Superior temporal gyrus (tissue), 1 donor: ENCODE data around the gene THAP6.
"Not testable (repeated sequence)": the region's sequence is repeated elsewhere in the genome, so short reads cannot be mapped to it uniquely, and the experiment has no call there.

ENCODE experiments used
- DNase-seq: peaks from one replicate; pipeline ENCODE4 v3.0.0-alpha.2; 2016; ENCODE audit errors: extremely low spot score

Gene THAP6

GRCh38 chr4:75525086-75525485 is 10.8 kb downstream of the THAP6 start:
- DNase-seq = no peak

GRCh38 chr4:75525910-75526309 is 11.6 kb downstream of the THAP6 start:
- no peak for DNase-seq

GRCh38 chr4:75527482-75527881 is 13.2 kb downstream of the THAP6 start:
- no peak for DNase-seq

GRCh38 chr4:75530556-75531322 is 16.5 kb downstream of the THAP6 start:
- DNase-seq = no peak

GRCh38 chr4:75531536-75532143 is 17.4 kb downstream of the THAP6 start:
- DNase-seq = not testable (repeated sequence)

- DNase-seq = not testable (repeated sequence)
These were observed 19.1 kb downstream of the THAP6 start for GRCh38 chr4:75533339-75533887.

GRCh38 chr4:75533926-75534325 is 19.7 kb downstream of the THAP6 start:
- not testable (repeated sequence) for DNase-seq

- DNase-seq = not testable (repeated sequence)
These were observed 23.0 kb downstream of the THAP6 start for GRCh38 chr4:75537308-75537707.

GRCh38 chr4:75542824-75543223 is 28.6 kb downstream of the THAP6 start:
- no peak for DNase-seq

- DNase-seq = not testable (repeated sequence)
These were observed 29.9 kb downstream of the THAP6 start for GRCh38 chr4:75544220-75544619.

GRCh38 chr4:75544870-75545269 is 30.6 kb downstream of the THAP6 start:
- DNase-seq = no peak

GRCh38 chr4:75545526-75545925 is 31.3 kb downstream of the THAP6 start:
- DNase-seq = no peak

- DNase-seq = no peak
These were observed 33.5 kb downstream of the THAP6 start for GRCh38 chr4:75547647-75548387.

GRCh38 chr4:75549019-75549418 is 34.7 kb downstream of the THAP6 start:
- DNase-seq = no peak

- no peak for DNase-seq
These were observed 38.2 kb downstream of the THAP6 start for GRCh38 chr4:75552452-75552851.

GRCh38 chr4:75555294-75556164 is 41.3 kb downstream of the THAP6 start, which contains the start of gene ODAPH:
Gene ODAPH (plus strand): TSS chr4:75556066. CDS start chr4:75556083, 17 bp downstream.
- DNase-seq = no peak

- no peak for DNase-seq
These were observed 43.4 kb downstream of the THAP6 start for GRCh38 chr4:75557696-75558095.

- DNase-seq = no peak
These were observed 47.5 kb downstream of the THAP6 start for GRCh38 chr4:75561789-75562188.

GRCh38 chr4:75564023-75564422 is 49.8 kb downstream of the THAP6 start:
- no peak for DNase-seq

GRCh38 chr4:75565481-75565880 is 51.2 kb downstream of the THAP6 start:
- no peak for DNase-seq

- DNase-seq = no peak
These were observed 52.6 kb downstream of the THAP6 start for GRCh38 chr4:75566911-75567310.
